ENCODE data around the gene SEZ6L.

DNA sequence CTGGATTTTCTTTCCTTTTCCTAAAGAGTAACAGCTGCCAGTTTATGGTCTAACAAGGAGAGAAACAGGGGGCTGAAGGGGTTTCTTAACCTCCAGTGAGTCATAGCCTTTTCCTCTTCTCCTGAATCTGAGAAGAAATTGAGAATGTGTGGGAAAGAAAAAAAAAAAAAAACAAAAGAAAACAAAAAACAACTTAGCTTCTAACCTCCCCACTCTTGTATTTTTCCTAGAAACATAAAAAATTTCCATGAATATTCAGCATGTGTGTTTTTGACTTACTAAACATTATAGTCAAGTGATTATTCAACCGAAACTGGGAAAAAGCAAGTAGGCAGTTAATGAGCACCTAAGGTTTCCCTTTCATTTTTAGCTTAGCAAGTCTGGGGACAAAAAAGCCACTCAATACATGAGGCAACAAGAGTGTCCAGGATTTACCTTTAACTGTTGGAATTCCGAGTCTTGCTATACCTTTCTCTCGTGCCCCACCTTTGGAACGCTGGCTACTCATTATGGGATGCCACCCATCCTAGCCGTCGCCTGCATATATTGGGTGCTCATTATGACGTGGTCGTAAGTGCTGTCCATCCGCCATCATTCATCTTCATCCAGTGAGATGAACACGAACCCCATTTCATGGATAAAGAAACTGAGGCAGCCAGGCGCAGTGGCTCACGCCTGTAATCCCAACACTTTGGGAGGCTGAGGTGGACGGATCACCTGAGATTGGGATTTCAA, 262.2 kb downstream of the SEZ6L start:
- TF ChIP-seq, protein P1, sequence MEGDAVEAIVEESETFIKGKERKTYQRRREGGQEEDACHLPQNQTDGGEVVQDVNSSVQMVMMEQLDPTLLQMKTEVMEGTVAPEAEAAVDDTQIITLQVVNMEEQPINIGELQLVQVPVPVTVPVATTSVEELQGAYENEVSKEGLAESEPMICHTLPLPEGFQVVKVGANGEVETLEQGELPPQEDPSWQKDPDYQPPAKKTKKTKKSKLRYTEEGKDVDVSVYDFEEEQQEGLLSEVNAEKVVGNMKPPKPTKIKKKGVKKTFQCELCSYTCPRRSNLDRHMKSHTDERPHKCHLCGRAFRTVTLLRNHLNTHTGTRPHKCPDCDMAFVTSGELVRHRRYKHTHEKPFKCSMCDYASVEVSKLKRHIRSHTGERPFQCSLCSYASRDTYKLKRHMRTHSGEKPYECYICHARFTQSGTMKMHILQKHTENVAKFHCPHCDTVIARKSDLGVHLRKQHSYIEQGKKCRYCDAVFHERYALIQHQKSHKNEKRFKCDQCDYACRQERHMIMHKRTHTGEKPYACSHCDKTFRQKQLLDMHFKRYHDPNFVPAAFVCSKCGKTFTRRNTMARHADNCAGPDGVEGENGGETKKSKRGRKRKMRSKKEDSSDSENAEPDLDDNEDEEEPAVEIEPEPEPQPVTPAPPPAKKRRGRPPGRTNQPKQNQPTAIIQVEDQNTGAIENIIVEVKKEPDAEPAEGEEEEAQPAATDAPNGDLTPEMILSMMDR (IDR thresholded peaks at IDR 0.05) = no peak
- TF ChIP-seq POLR2A (IDR thresholded peaks at IDR 0.05) (no peak), EP300 (IDR thresholded peaks at IDR 0.05) (no peak)

Measured in ovary (tissue), 3 donors.